GM23248 (cell line): Measurements from ENCODE around the gene MFNG. TPM values are rescaled to one million over a fixed set of nuclear protein-coding genes. Genes with fewer than 3 reads are reported as not detected.

Experiments used
- DNase-seq: peaks from one replicate; pipeline ENCODE4 v3.0.0-alpha.2; 2015
- H2AFZ ChIP-seq: fragments of 200-600 bp; sonication (generic); 2 replicates; pipeline ENCODE4 v1.6.1; 2016; ENCODE audit warnings: antibody characterized with exemption
- H3F3A ChIP-seq: fragments of 200-600 bp; sonication (generic); 2 replicates; pipeline ENCODE4 v1.6.1; 2016; ENCODE audit warnings: mild to moderate bottlenecking, antibody characterized with exemption, mixed run types; ENCODE audit not compliant: insufficient read depth
- H3K27ac ChIP-seq: fragments of 200-600 bp; sonication (generic); 2 replicates; pipeline ENCODE4 v1.5.1; 2016; ENCODE audit warnings: mild to moderate bottlenecking
- H3K27me3 ChIP-seq: fragments of 200-600 bp; sonication (generic); replicated peaks from 2 replicates; pipeline ENCODE4 v1.6.1; 2016; ENCODE audit warnings: mild to moderate bottlenecking; ENCODE audit not compliant: insufficient read depth
- H3K36me3 ChIP-seq: fragments of 200-600 bp; sonication (generic); 2 replicates; pipeline ENCODE4 v1.6.1; 2016; ENCODE audit warnings: low read depth, mild to moderate bottlenecking
- H3K4me1 ChIP-seq: fragments of 200-600 bp; sonication (generic); 2 replicates; pipeline ENCODE4 v1.6.1; 2016; ENCODE audit warnings: mild to moderate bottlenecking; ENCODE audit not compliant: insufficient read depth
- H3K4me2 ChIP-seq: fragments of 200-600 bp; sonication (generic); one replicate; pipeline ENCODE4 v1.6.1; 2016; ENCODE audit warnings: mild to moderate bottlenecking; ENCODE audit not compliant: unreplicated experiment
- H3K4me3 ChIP-seq: fragments of 200-600 bp; sonication (generic); 2 replicates; pipeline ENCODE4 v1.5.1; 2016; ENCODE audit warnings: mild to moderate bottlenecking
- H3K79me2 ChIP-seq: fragments of 200-600 bp; sonication (generic); 2 replicates; pipeline ENCODE4 v1.6.1; 2016; ENCODE audit warnings: mild to moderate bottlenecking; ENCODE audit not compliant: insufficient read depth
- H3K9ac ChIP-seq: fragments of 200-600 bp; sonication (generic); 2 replicates; pipeline ENCODE4 v1.6.1; 2016; ENCODE audit warnings: mild to moderate bottlenecking
- H3K9me2 ChIP-seq: fragments of 200-600 bp; sonication (generic); 2 replicates; pipeline ENCODE4 v1.6.1; 2016; ENCODE audit warnings: mixed run types, mild to moderate bottlenecking, moderate library complexity; ENCODE audit not compliant: insufficient read depth
- H3K9me3 ChIP-seq: fragments of 200-600 bp; sonication (generic); one replicate; pipeline ENCODE4 v1.6.1; 2017; ENCODE audit warnings: low read depth
- H4K20me1 ChIP-seq: fragments of 200-600 bp; sonication (generic); 2 replicates; pipeline ENCODE4 v1.6.0; 2016; ENCODE audit not compliant: insufficient read depth
- EZH2 ChIP-seq: fragments of 200-600 bp; sonication (generic); IDR thresholded peaks from 2 replicates; pipeline ENCODE4 v1.6.1; 2018; ENCODE audit warnings: antibody characterized with exemption, mild to moderate bottlenecking; ENCODE audit not compliant: insufficient read depth, poor library complexity, severe bottlenecking
- EZH2phosphoT487 ChIP-seq: fragments of 200-600 bp; sonication (generic); IDR thresholded peaks from 2 replicates; pipeline ENCODE4 v1.6.1; 2018; ENCODE audit warnings: antibody characterized with exemption, moderate library complexity, mild to moderate bottlenecking, low read depth; ENCODE audit not compliant: insufficient read depth
- WGBS, 2 experiments: methylation state at CpG; one replicate each; pipeline ENCODE4 v1.1.6; 2015 to 2017; ENCODE audit warnings: low lambda C conversion rate in 2 of 2, low coverage in 1 of 2; ENCODE audit errors: missing lambda C conversion rate in 2 of 2; 5-methylcytosine and 5-hydroxymethylcytosine counted together
- in situ Hi-C: fragments of 300-500 bp; cut with MboI; formaldehyde crosslinking; loops from 2 replicates; pipeline ENCODE4 v1.15.0; 2020
- polyA plus RNA-seq: library from polyadenylated mRNA; unstranded; fragments of >200 nt; fragmentation: Nextera tagmentation; extraction: Ambion mirVana; gene quantifications from 2 replicates; pipeline ENCODE4 v1.2.1, GENCODE V29; 2016
- total RNA-seq: library from RNA; depleted of rRNA; stranded (reverse); fragments of >200 nt; shearing (Covaris generic); gene quantifications from 2 replicates; pipeline ENCODE4 v1.2.3, GENCODE V29; 2014

The MFNG gene
- total and polyA plus RNA-seq, 2 experiments from 2014 or later, result not detected

GRCh38 chr22:37423283-37423682 is 62.9 kb downstream of the MFNG start:
- H3K27ac ChIP-seq, result no peak overlapping the region
- H3K4me1 ChIP-seq, result peaks cover 4% of the 10 kb centered on the region; the same call in 1 of the 2 replicates
- no peaks in the 10 kb centered on the region for H4K20me1 ChIP-seq
- in situ Hi-C loops, result no loop called here
- H3F3A ChIP-seq, result 0 out of 2 replicates have a peak, but pooled peaks cover 8% of the 10 kb centered on the region
- no peaks in the 10 kb centered on the region for H3K9me3 ChIP-seq
- TF ChIP-seq EZH2phosphoT487, result no peak
- TF ChIP-seq EZH2, result no peak
- no peak overlapping the region for H2AFZ ChIP-seq
- H3K36me3 ChIP-seq, result no peaks in the 10 kb centered on the region
- peaks cover 6% of the 10 kb centered on the region; the same call in 1 of the 2 replicates for H3K27me3 ChIP-seq
- H3K79me2 ChIP-seq, result no peaks in the 10 kb centered on the region
- no peak for DNase-seq
- H3K9ac ChIP-seq, result no peak overlapping the region
- no peak overlapping the region for H3K4me2 ChIP-seq
- no peak overlapping the region for H3K4me3 ChIP-seq
- no peaks in the 10 kb centered on the region for H3K9me2 ChIP-seq
- 89 to 92% methylated on average over 8 of the region's 8 CpGs for WGBS, 2 experiments

GRCh38 chr22:37421468-37421877 is 64.7 kb downstream of the MFNG start:
- Histone ChIP-seq H3F3A (0 out of 2 replicates have a peak, but pooled peaks cover 8% of the 10 kb centered on the region), H3K9me2 (no peaks in the 10 kb centered on the region), H4K20me1 (no peaks in the 10 kb centered on the region), H3K27me3 (peaks cover 6% of the 10 kb centered on the region; the same call in 1 of the 2 replicates), H3K36me3 (no peaks in the 10 kb centered on the region), H3K4me1 (peaks cover 4% of the 10 kb centered on the region; the same call in 1 of the 2 replicates), H3K9ac (no peak overlapping the region), H3K4me2 (no peak overlapping the region), H3K4me3 (no peak overlapping the region), H3K9me3 (no peaks in the 10 kb centered on the region), H2AFZ (no peak overlapping the region), H3K27ac (no peak overlapping the region), H3K79me2 (no peaks in the 10 kb centered on the region)
- in situ Hi-C loops, result no loop called here
- DNase-seq, result no peak
- TF ChIP-seq EZH2, result no peak
- TF ChIP-seq EZH2phosphoT487, result no peak
- 71 to 75% methylated on average over 9 of the region's 9 CpGs for WGBS, 2 experiments

GRCh38 chr22:37420686-37421467 is 65.3 kb downstream of the MFNG start:
- Histone ChIP-seq H3K9me2 (no peaks in the 10 kb centered on the region), H3K36me3 (no peaks in the 10 kb centered on the region), H4K20me1 (no peaks in the 10 kb centered on the region), H3K4me1 (peaks cover 4% of the 10 kb centered on the region; the same call in 1 of the 2 replicates), H3K4me3 (peak overlapping the region; percentile 65), H2AFZ (peak overlapping the region; percentile 62; the same call in 1 of the 2 replicates), H3K27ac (no peak overlapping the region), H3K27me3 (peaks cover 6% of the 10 kb centered on the region; the same call in 1 of the 2 replicates), H3F3A (0 out of 2 replicates have a peak, but pooled peaks cover 8% of the 10 kb centered on the region), H3K9ac (peak overlapping the region; percentile 22; the same call in 1 of the 2 replicates), H3K4me2 (peak overlapping the region; percentile 63), H3K79me2 (no peaks in the 10 kb centered on the region), H3K9me3 (no peaks in the 10 kb centered on the region)
- in situ Hi-C loops, result no loop called here
- TF ChIP-seq EZH2 (no peak), EZH2phosphoT487 (no peak)
- 45 to 47% methylated on average over 18 of the region's 18 CpGs for WGBS, 2 experiments
- peak; percentile 66 for DNase-seq

GRCh38 chr22:37419969-37420685 is 66.1 kb downstream of the MFNG start:
- peak overlapping the region; percentile 62 for H2AFZ ChIP-seq
- H3K27me3 ChIP-seq, result peaks cover 6% of the 10 kb centered on the region; the same call in 1 of the 2 replicates

More at GRCh38 chr22:37419969-37420685, 66.1 kb downstream of the MFNG start:
- Histone ChIP-seq H3K27ac (no peak overlapping the region), H4K20me1 (no peaks in the 10 kb centered on the region), H3K36me3 (no peaks in the 10 kb centered on the region), H3K4me3 (peak overlapping the region; percentile 65), H3K4me1 (peaks cover 4% of the 10 kb centered on the region; the same call in 1 of the 2 replicates), H3K9me2 (no peaks in the 10 kb centered on the region), H3K4me2 (peak overlapping the region; percentile 63), H3F3A (0 out of 2 replicates have a peak, but pooled peaks cover 8% of the 10 kb centered on the region), H3K9ac (peak overlapping the region; percentile 22; the same call in 1 of the 2 replicates), H3K9me3 (no peaks in the 10 kb centered on the region), H3K79me2 (no peaks in the 10 kb centered on the region)
- 1 to 2% methylated on average over 28 to 42 of the region's 70 CpGs for WGBS, 2 experiments
- DNase-seq, result peak; percentile 41
- in situ Hi-C loops, result no loop called here
- TF ChIP-seq EZH2 (no peak), EZH2phosphoT487 (no peak)
